GM23338 (cell line): ENCODE data around the gene OSBPL10. TPM values are rescaled to one million over a fixed set of nuclear protein-coding genes. Genes with fewer than 3 reads are reported as not detected.

ENCODE experiments used
- ATAC-seq: fragments of 200-7000 bp; cut with Tn5 transposase; 3 replicates; pipeline ENCODE4 v1.9.1; 2020
- DNase-seq: peaks from one replicate; pipeline ENCODE4 v3.0.0-alpha.2; 2015; ENCODE audit warnings: low spot score
- H2AFZ ChIP-seq: fragments of 200-600 bp; sonication (generic); 2 replicates; pipeline ENCODE4 v1.8.0; 2016; ENCODE audit warnings: antibody characterized with exemption, mild to moderate bottlenecking, moderate library complexity
- H3F3A ChIP-seq: fragments of 200-600 bp; sonication (generic); replicated peaks from 2 replicates; pipeline ENCODE4 v1.8.0; 2017; ENCODE audit warnings: antibody characterized with exemption, mixed run types, low read depth
- H3K27ac ChIP-seq: fragments of 200-600 bp; sonication (generic); 2 replicates; pipeline ENCODE4 v1.6.1; 2016; ENCODE audit warnings: low read depth
- H3K27me3 ChIP-seq: fragments of 200-600 bp; sonication (generic); 2 replicates; pipeline ENCODE4 v1.8.0; 2016; ENCODE audit warnings: mild to moderate bottlenecking, mixed run types, moderate library complexity; ENCODE audit not compliant: insufficient read depth
- H3K36me3 ChIP-seq: fragments of 200-600 bp; sonication (generic); 2 replicates; pipeline ENCODE4 v1.8.0; 2016; ENCODE audit warnings: mild to moderate bottlenecking; ENCODE audit not compliant: insufficient read depth
- H3K4me1 ChIP-seq: fragments of 200-600 bp; sonication (generic); 2 replicates; pipeline ENCODE4 v1.8.0; 2016; ENCODE audit warnings: mild to moderate bottlenecking, moderate library complexity; ENCODE audit not compliant: insufficient read depth
- H3K4me2 ChIP-seq: fragments of 200-600 bp; sonication (generic); 2 replicates; pipeline ENCODE4 v1.7.1; 2017; ENCODE audit warnings: mixed run types
- H3K4me3 ChIP-seq: fragments of 200-600 bp; sonication (generic); 2 replicates; pipeline ENCODE4 v1.6.1; 2016; ENCODE audit warnings: mixed run types
- H3K79me2 ChIP-seq: fragments of 200-600 bp; sonication (generic); replicated peaks from 2 replicates; pipeline ENCODE4 v1.8.0; 2017; ENCODE audit warnings: mild to moderate bottlenecking; ENCODE audit not compliant: insufficient read depth
- H3K9me2 ChIP-seq: fragments of 200-600 bp; sonication (generic); 2 replicates; pipeline ENCODE4 v1.8.0; 2017; ENCODE audit not compliant: insufficient read depth
- H4K20me1 ChIP-seq: fragments of 200-600 bp; sonication (generic); replicated peaks from 2 replicates; pipeline ENCODE4 v1.8.0; 2017; ENCODE audit warnings: mild to moderate bottlenecking; ENCODE audit not compliant: insufficient read depth
- H3K27ac Mint-ChIP-seq: 2 replicates; pipeline ENCODE4 v1.8.0; 2020; ENCODE audit warnings: inconsistent platforms, mild to moderate bottlenecking, moderate library complexity, mixed read lengths
- H3K27me3 Mint-ChIP-seq: 3 replicates; pipeline ENCODE4 v1.8.0; 2022; ENCODE audit warnings: low read depth, mild to moderate bottlenecking, moderate library complexity, mixed read lengths, inconsistent platforms; ENCODE audit not compliant: insufficient read depth, poor library complexity
- H3K36me3 Mint-ChIP-seq: 3 replicates; pipeline ENCODE4 v1.8.0; 2021; ENCODE audit warnings: low read depth, mild to moderate bottlenecking, inconsistent platforms, moderate library complexity, mixed read lengths
- H3K4me1 Mint-ChIP-seq: 3 replicates; pipeline ENCODE4 v1.8.0; 2020; ENCODE audit warnings: mild to moderate bottlenecking, inconsistent platforms, mixed read lengths
- H3K4me3 Mint-ChIP-seq: 3 replicates; pipeline ENCODE4 v1.8.0; 2021; ENCODE audit warnings: moderate library complexity, mild to moderate bottlenecking, inconsistent platforms, mixed read lengths
- H3K9me3 Mint-ChIP-seq: 3 replicates; pipeline ENCODE4 v1.8.0; 2020; ENCODE audit warnings: moderate library complexity, mild to moderate bottlenecking, inconsistent platforms, mixed read lengths
- CREB1 ChIP-seq: fragments of 250-450 bp; sonication (Bioruptor Pico); IDR thresholded peaks from 2 replicates; pipeline ENCODE4 v1.5.0; 2020; ENCODE audit warnings: low read depth, mild to moderate bottlenecking, moderate library complexity
- CTCF ChIP-seq, 2 experiments: fragments of 200-600 bp in 1 of 2; sonication (generic) in 1 of 2; conservative IDR thresholded peaks; 2 replicates each; pipeline versions ENCODE4 v1.5.1 to v1.6.1; 2016 to 2017; ENCODE audit warnings: antibody characterized with exemption in 2 of 2, low read depth in 2 of 2, mild to moderate bottlenecking in 2 of 2, moderate library complexity in 1 of 2
- ETS1 ChIP-seq: IDR thresholded peaks from 2 replicates; pipeline ENCODE4 v1.6.1; 2016; ENCODE audit warnings: antibody characterized with exemption
- EZH2 ChIP-seq: fragments of 200-600 bp; sonication (generic); IDR thresholded peaks from one replicate; pipeline ENCODE4 v1.8.0; 2017; ENCODE audit warnings: antibody characterized with exemption, mild to moderate bottlenecking, low read depth; ENCODE audit not compliant: unreplicated experiment
- EZH2phosphoT487 ChIP-seq: fragments of 200-600 bp; sonication (generic); IDR thresholded peaks from one replicate; pipeline ENCODE4 v1.8.1; 2018; ENCODE audit warnings: antibody characterized with exemption; ENCODE audit not compliant: unreplicated experiment
- JUNB ChIP-seq: IDR thresholded peaks from one replicate; pipeline ENCODE4 v1.6.1; 2016; ENCODE audit warnings: antibody characterized with exemption; ENCODE audit not compliant: unreplicated experiment
- NANOG ChIP-seq: IDR thresholded peaks from 2 replicates; pipeline ENCODE4 v1.6.1; 2016; ENCODE audit warnings: antibody characterized with exemption, borderline replicate concordance
- POLR2AphosphoS5 ChIP-seq: IDR thresholded peaks from 2 replicates; pipeline ENCODE4 v1.6.1; 2016; ENCODE audit warnings: antibody characterized with exemption, low read depth
- REST ChIP-seq: IDR thresholded peaks from one replicate; pipeline ENCODE4 v1.6.1; 2018; ENCODE audit warnings: antibody characterized with exemption; ENCODE audit not compliant: unreplicated experiment
- ZNF114 ChIP-seq: fragments of 250-450 bp; sonication (Bioruptor Pico); IDR thresholded peaks from 2 replicates; pipeline ENCODE4 v1.5.0; 2020; ENCODE audit warnings: mild to moderate bottlenecking, moderate library complexity
- ZNF462 ChIP-seq: fragments of 250-450 bp; sonication (Bioruptor Pico); IDR thresholded peaks from 2 replicates; pipeline ENCODE4 v1.5.0; 2020; ENCODE audit warnings: mild to moderate bottlenecking, moderate library complexity
- polyA plus RNA-seq: library from polyadenylated mRNA; unstranded; fragments of >200 nt; fragmentation: Nextera tagmentation; extraction: Ambion mirVana; gene quantifications from 2 replicates; pipeline ENCODE4 v1.2.1, GENCODE V29; 2016
- total RNA-seq: library from RNA; depleted of rRNA; stranded (reverse); fragments of >200 nt; shearing (Covaris generic); gene quantifications from 2 replicates; pipeline ENCODE4 v1.2.3, GENCODE V29; 2014

Gene OSBPL10
- total and polyA plus RNA-seq, 2 experiments from 2014 or later, result 23.8 to 149 TPM

- no peak for TF ChIP-seq EZH2
- no peak for TF ChIP-seq ZNF462
- no peak for TF ChIP-seq POLR2AphosphoS5
These were observed 259.4 kb downstream of the OSBPL10 start (continued) for GRCh38 chr3:31721676-31722075.

- no peak overlapping the region for H3K4me3 ChIP-seq
- Mint-ChIP-seq H3K27me3 (peaks cover 2% of the 10 kb centered on the region), H3K9me3 (peaks cover 11% of the 10 kb centered on the region; the same call in 2 of the 3 replicates), H3K4me3 (no peak overlapping the region), H3K36me3 (peaks cover 31% of the 10 kb centered on the region), H3K4me1 (no peaks in the 10 kb centered on the region; the same call in none of the 3 replicates), H3K27ac (no peak overlapping the region)
- H3K36me3 ChIP-seq, result no peaks in the 10 kb centered on the region
- no peaks in the 10 kb centered on the region for H4K20me1 ChIP-seq
- DNase-seq (no peak), ATAC-seq (no peak)
- H3F3A ChIP-seq, result no peaks in the 10 kb centered on the region
- H3K9me2 ChIP-seq, result no peaks in the 10 kb centered on the region
- H3K27ac ChIP-seq, result no peak overlapping the region
- no peaks in the 10 kb centered on the region for H3K27me3 ChIP-seq
- no peak overlapping the region for H3K4me2 ChIP-seq
- H3K79me2 ChIP-seq, result peaks cover 22% of the 10 kb centered on the region
- no peaks in the 10 kb centered on the region for H3K4me1 ChIP-seq
- H2AFZ ChIP-seq, result no peak overlapping the region
- TF ChIP-seq REST, result no peak
- TF ChIP-seq JUNB, result no peak
- no peak for TF ChIP-seq ETS1
- TF ChIP-seq ZNF114, result no peak
- no peak for TF ChIP-seq EZH2
- TF ChIP-seq CTCF (conservative IDR thresholded peaks at IDR 0.05; ENCODE audit: low read depth in 2 of 2), result no peak
- no peak for TF ChIP-seq CREB1 (CRISPR knock-in tag)
- TF ChIP-seq POLR2AphosphoS5, result no peak
- TF ChIP-seq NANOG, result no peak
- no peak for TF ChIP-seq EZH2phosphoT487
These were observed 266.4 kb downstream of the OSBPL10 start for GRCh38 chr3:31714495-31715280.
